ENCODE results near the gene P2RX3.
"Not testable (repeated sequence)": the region's sequence is repeated elsewhere in the genome, so short reads cannot be mapped to it uniquely, and the experiment has no call there.

P2RX3 gene

DNA sequence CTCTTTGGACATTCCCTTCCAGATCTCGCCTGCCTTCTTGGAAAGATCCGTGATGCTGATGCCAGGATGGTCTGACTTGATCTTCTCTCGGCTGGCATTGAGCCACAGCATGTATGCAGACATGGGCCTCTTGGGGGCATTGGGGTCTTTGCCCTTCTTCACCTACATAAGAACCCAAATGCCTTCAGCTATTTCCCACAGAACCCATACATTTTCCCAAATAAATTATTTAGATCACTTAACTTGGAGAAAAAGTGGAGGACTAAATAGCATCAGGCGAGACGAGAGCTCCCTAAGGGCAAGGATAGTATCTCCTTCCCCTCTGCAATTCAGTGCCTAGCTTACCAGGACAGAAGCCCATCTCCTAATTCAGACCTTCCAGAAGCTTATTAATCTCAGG, 10.4 kb upstream of the P2RX3 start:
- no peak for DNase-seq

GRCh38 chr11:57330029-57330428, 8.1 kb upstream of the P2RX3 start:
- DNase-seq: no peak

- no peak for DNase-seq
Measured at GRCh38 chr11:57331720-57332119, 6.4 kb upstream of the P2RX3 start.

GRCh38 chr11:57332694-57333440, 5.3 kb upstream of the P2RX3 start:
- no peak for DNase-seq

DNA sequence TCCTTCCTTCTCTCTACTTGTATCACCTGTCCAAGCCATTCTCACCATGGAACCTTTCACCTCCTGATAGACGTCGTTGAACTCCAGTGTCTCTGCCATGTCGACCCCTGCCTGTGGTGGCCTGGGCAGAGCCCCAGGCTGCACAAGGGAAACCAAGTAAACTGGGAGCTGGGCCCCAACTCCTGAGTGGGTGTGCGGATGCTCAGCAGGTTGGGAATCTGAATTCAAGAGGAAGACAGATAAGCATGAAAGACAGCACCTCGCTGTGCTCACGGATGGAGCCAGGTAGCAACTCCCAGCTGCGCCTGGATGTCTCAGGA, 3.2 kb upstream of the P2RX3 start:
- no peak for DNase-seq

DNA sequence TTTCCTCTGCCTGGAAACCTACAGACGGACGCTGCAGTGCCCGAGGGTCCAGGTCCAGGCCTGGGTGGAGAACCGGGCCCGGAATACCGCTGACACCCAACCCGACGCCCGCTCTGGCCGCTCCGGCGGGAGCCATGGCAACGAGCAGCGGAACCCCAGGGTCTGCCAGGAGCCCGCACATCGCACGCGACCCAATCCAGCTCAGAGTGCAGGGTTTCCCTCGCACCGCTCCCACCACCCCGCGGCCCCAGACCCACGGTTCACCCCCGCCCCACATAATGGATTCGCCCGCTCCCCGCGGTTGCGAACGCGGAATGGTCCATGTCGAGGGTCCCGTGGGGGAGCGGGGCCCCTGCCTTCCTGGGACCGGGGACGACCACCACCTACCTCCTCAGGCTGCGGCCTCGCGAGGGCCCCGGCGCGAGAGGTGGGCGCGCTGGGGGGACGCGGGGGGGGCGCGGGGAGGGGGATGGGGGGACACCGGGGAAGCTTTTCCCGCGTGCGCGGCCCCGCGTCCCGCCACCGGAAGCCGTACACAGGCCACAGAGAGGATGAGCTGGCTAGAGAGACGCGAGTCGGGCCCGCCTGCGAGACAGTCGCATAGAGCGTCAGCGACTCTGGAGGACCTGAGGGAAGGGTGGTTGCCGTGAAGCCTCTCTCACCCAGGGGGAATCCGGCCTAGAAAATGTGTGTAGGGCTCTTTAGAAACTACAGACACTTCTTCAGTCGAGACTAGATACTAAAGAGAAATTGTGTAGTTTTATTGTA, 2.6 kb upstream of the P2RX3 start, which contains the start of gene SSRP1:
SSRP1 (minus strand) TSS at position 550 of the 768 bp plus-strand sequence. CDS start 771 bp downstream, outside the sequence.
- DNase-seq: peak; percentile 82

- DNase-seq: no peak
Measured at GRCh38 chr11:57336111-57336666, 2.0 kb upstream of the P2RX3 start.

GRCh38 chr11:57336856-57337255, 1.3 kb upstream of the P2RX3 start:
- DNase-seq: not testable (repeated sequence)

DNA sequence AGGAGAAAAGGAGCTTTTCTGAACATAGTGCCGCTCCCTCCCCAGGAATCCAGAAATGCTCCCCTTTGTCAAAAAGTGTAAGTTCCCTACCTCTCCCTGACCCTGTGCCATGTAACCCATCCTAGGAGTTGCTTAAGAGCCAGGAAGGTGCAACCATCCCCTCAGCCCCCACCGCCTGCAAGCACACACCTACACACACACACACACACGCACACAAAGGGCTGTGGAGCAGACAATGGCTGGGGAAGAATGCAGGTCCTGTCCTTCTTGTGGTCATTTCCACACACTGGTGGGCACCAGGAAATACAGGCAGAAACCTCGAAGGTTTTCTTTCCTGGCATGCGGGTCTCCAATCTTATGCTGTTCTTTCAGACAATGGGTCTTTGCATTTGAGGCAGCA, 1.2 kb downstream of the P2RX3 start:
- no peak for DNase-seq

GRCh38 chr11:57340039-57340615, 2.0 kb downstream of the P2RX3 start:
- DNase-seq: no peak

GRCh38 chr11:57341250-57341808, 3.2 kb downstream of the P2RX3 start:
- no peak for DNase-seq

- no peak for DNase-seq
Measured at GRCh38 chr11:57342702-57343101, 4.5 kb downstream of the P2RX3 start.

DNA sequence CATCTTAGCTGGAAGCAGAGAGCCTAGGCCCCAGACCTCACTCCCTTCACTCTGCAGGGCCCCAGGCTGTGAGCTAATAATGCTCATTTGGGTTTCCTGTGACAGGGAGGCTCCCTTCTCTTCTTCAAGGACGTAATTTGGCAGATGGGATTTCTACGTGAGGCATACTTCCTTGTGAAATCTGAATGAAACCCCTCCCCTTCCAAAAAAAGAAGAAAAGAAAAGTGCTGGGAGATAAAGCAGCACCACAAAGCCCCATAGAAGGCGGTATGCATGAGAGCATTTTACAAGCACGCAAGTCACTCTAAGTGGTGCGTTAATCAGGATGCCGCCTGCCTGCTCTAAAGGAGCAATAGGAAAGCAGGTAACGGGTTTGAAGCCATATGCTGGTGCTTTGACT, 5.7 kb downstream of the P2RX3 start:
- DNase-seq: no peak

GRCh38 chr11:57344826-57345225, 6.7 kb downstream of the P2RX3 start:
- DNase-seq: no peak

DNA sequence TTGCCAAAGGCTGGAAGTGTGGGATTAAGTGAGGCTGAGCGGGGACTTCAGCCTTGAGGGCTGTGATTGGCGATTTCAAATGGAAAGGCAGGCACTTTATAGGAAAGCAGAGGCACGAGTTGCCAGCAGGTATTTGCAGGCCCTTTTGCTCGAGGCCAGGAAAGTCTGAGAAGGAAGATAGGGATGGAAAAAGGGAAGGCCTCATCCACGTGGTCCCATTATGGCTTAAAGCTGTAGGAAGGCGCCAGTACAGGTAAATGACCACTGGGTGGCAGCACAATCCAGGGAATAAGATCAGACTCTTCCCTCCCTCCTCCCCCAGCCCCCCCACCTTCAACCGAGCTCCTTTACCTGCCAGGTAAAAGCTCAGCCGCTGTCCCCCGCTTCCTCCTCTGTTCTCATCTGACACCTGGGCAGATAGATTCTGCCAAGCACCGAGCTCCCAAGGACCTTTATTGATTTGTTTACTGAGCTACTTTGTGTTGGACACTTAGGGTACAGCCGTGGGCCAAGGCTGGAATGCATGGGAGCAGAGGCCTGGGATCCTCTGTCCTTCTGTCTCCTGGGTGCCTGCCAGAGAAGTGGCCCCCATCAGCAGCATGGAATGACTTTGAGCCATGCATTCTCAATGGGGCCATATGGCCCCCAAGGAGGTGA, 7.5 kb downstream of the P2RX3 start:
- peak; percentile 39 for DNase-seq

GRCh38 chr11:57347336-57347735, 9.2 kb downstream of the P2RX3 start:
- no peak for DNase-seq

DNA sequence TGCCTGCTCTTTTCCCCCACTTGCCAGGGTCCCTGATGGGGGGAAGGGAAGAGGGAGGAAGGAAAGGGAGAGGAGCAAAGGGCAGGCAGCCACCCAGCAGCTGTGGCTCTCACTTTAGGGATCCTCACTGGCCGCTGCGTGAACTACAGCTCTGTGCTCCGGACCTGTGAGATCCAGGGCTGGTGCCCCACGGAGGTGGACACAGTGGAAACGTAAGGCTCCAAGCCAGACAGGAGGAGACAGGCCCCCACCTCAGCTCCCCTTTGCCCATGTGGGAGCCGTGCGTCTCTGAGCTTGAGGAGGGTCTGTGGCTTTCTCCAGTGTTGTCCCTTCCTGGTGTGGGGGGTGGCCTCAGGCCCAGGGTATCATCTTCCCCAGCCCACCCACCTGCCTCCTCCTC, 9.9 kb downstream of the P2RX3 start:
- DNase-seq: no peak

GRCh38 chr11:57348636-57349313, 10.6 kb downstream of the P2RX3 start:
- DNase-seq: no peak

GRCh38 chr11:57349491-57350274, 11.5 kb downstream of the P2RX3 start:
- peak; percentile 44 for DNase-seq

GRCh38 chr11:57353036-57353435, 14.9 kb downstream of the P2RX3 start:
- DNase-seq: no peak

- DNase-seq: no peak
Measured at GRCh38 chr11:57353446-57353845, 15.3 kb downstream of the P2RX3 start.

All from activated effector memory CD4-positive, alpha-beta T cell treated with Interleukin-2 at 50 U/mL for 16 hours (primary cell).